Endothelial cell of umbilical vein (primary cell): ENCODE results near the gene HDAC4. TPM values are rescaled to one million over a fixed set of nuclear protein-coding genes. Genes with fewer than 3 reads are reported as not detected.

Source experiments
- BruUV-seq: library from RNA; stranded (reverse); fragments of 400-500 nt; replicated peaks from 2 replicates; lab custom pipeline; 2021; lab: Mats Ljungman, UMichigan
- CTCF ChIA-PET: fragments of 300-600, 350-600 bp; sonication (Branson Sonifier 250); formaldehyde crosslinking; loops from one replicate; lab custom pipeline; 2021; ENCODE audit warnings: antibody characterized with exemption, inconsistent platforms; lab: Charles Lee
- POLR2A ChIA-PET: fragments of 300-600, 350-600 bp; sonication (Branson Sonifier 250); formaldehyde crosslinking; loops from one replicate; lab custom pipeline; 2021; ENCODE audit warnings: antibody characterized with exemption, inconsistent platforms; lab: Charles Lee
- DNase-seq: peaks from one replicate; pipeline ENCODE4 v3.0.0-alpha.2; 2011; ENCODE audit warnings: low read depth, low spot score
- FAIRE-seq: peaks from 2 replicates; lab custom pipeline; 2011; peaks lifted over from hg19 to GRCh38; lab: Jason Lieb, UNC
- H2AFZ ChIP-seq: 2 replicates; pipeline ENCODE4 v1.6.0; 2012; ENCODE audit warnings: low read depth, low read length, control low read depth, inconsistent platforms
- H3K27ac ChIP-seq: 2 replicates; pipeline ENCODE4 v1.5.1; 2011; ENCODE audit warnings: low read depth, mild to moderate bottlenecking, control low read depth, low read length, moderate library complexity; ENCODE audit not compliant: insufficient read depth
- H3K27me3 ChIP-seq, 2 experiments: 2 replicates each; pipeline versions ENCODE4 v1.6.0 to v1.6.1; 2011; ENCODE audit warnings: low read length in 2 of 2, mixed read lengths in 1 of 2; ENCODE audit not compliant: control insufficient read depth in 2 of 2, insufficient read depth in 2 of 2
- H3K36me3 ChIP-seq, 2 experiments: 2 replicates in 1 of 2; 3 replicates in 1 of 2; pipeline ENCODE4 v1.5.1; 2011; ENCODE audit warnings: low read length in 2 of 2, mild to moderate bottlenecking in 1 of 2, moderate library complexity in 1 of 2; ENCODE audit not compliant: control insufficient read depth in 2 of 2, insufficient read depth in 2 of 2; ENCODE audit errors: extremely low read depth in 1 of 2
- H3K4me1 ChIP-seq: 3 replicates; pipeline ENCODE4 v1.5.1; 2011; ENCODE audit warnings: mild to moderate bottlenecking, low read length; ENCODE audit not compliant: control insufficient read depth, insufficient read depth; ENCODE audit errors: extremely low read depth
- H3K4me2 ChIP-seq: 2 replicates; pipeline ENCODE4 v1.6.1; 2011; ENCODE audit warnings: low read length, control low read depth, mixed read lengths; ENCODE audit not compliant: insufficient read depth
- H3K4me3 ChIP-seq, 3 experiments: fragments of 200-600 bp in 1 of 3; sonication (generic), shearing (Covaris generic) in 1 of 3; replicated peaks in 1 of 3; 2 replicates each; pipeline ENCODE4 v1.5.1; 2011 to 2016; ENCODE audit warnings: control low read depth in 3 of 3, low read length in 3 of 3, mild to moderate bottlenecking in 2 of 3, inconsistent platforms in 1 of 3, low read depth in 1 of 3, moderate library complexity in 1 of 3; ENCODE audit not compliant: insufficient read depth in 1 of 3
- H3K79me2 ChIP-seq: 2 replicates; pipeline ENCODE4 v1.6.0; 2012; ENCODE audit warnings: low read length, inconsistent platforms; ENCODE audit not compliant: control insufficient read depth, insufficient read depth
- H3K9ac ChIP-seq: replicated peaks from 2 replicates; pipeline ENCODE3; 2011; ENCODE audit warnings: low read length, control low read depth; ENCODE audit not compliant: insufficient read depth; ENCODE audit errors: extremely low read depth
- H3K9me1 ChIP-seq: replicated peaks from 3 replicates; pipeline ENCODE4 v1.6.0; 2011; ENCODE audit warnings: mild to moderate bottlenecking, low read length; ENCODE audit not compliant: control insufficient read depth, insufficient read depth; ENCODE audit errors: extremely low read depth
- H3K9me3 ChIP-seq: replicated peaks from 2 replicates; pipeline ENCODE4 v1.5.1; 2012; ENCODE audit warnings: low read length, inconsistent platforms; ENCODE audit not compliant: control insufficient read depth, insufficient read depth
- H4K20me1 ChIP-seq: replicated peaks from 2 replicates; pipeline ENCODE3; 2011; ENCODE audit warnings: mild to moderate bottlenecking, low read length; ENCODE audit not compliant: control insufficient read depth, insufficient read depth; ENCODE audit errors: extremely low read depth
- FOS ChIP-seq: IDR thresholded peaks from 2 replicates; pipeline ENCODE4 v1.6.1; 2011; ENCODE audit warnings: mild to moderate bottlenecking, low read length, moderate library complexity, borderline replicate concordance; ENCODE audit not compliant: insufficient read depth
- JUN ChIP-seq: IDR thresholded peaks from 2 replicates; pipeline ENCODE4 v1.6.1; 2011; ENCODE audit warnings: borderline replicate concordance, low read depth; ENCODE audit not compliant: insufficient read length, insufficient read depth
- POLR2A ChIP-seq: IDR thresholded peaks from 2 replicates; pipeline ENCODE4 v1.6.1; 2012; ENCODE audit warnings: low read depth, mild to moderate bottlenecking, control low read depth, low read length
- dilution Hi-C: fragments of 300-500 bp; cut with MboI; formaldehyde crosslinking; loops from one replicate; pipeline ENCODE4 v1.15.0; 2019; ENCODE audit warnings: low sequenced_read_pairs; ENCODE audit not compliant: extremely low pct_ligation_motif_present
- intact Hi-C: fragments of 100-400 bp; cut with micrococcal nuclease; formaldehyde crosslinking; loops from one replicate; pipeline ENCODE4 v1.10.0; 2022
- polyA plus RNA-seq, 4 experiments: library from polyadenylated mRNA; depleted of rRNA in 3 of 4; stranded (reverse) in 3 of 4; unstranded in 1 of 4; fragments of >200 nt; gene quantifications; 2 replicates each; pipeline versions ENCODE4 v1.2.1 to v1.2.3, GENCODE V29; 2011 to 2012; ENCODE audit warnings: missing spikeins in 1 of 4
- total RNA-seq: library from RNA; stranded (reverse); gene quantifications from 2 replicates; pipeline ENCODE4 v1.2.3, GENCODE V29; 2021
- TF ChIP-seq, protein P1 (sequence below): IDR thresholded peaks from 2 replicates; pipeline ENCODE4 v1.6.1; 2011; ENCODE audit not compliant: insufficient read depth, insufficient read length
- TF ChIP-seq, protein P2 (sequence below), 2 donors: IDR thresholded peaks; 1 replicate in 1 of 2; 2 replicates in 1 of 2; pipeline ENCODE4 v1.5.1; 2011; ENCODE audit warnings: low read length in 2 of 2, mild to moderate bottlenecking in 2 of 2, moderate library complexity in 2 of 2, control low read depth in 1 of 2, inconsistent platforms in 1 of 2, low read depth in 1 of 2; ENCODE audit not compliant: insufficient read depth in 1 of 2; ENCODE audit errors: extremely low read depth in 1 of 2

Gene HDAC4
- total and polyA plus RNA-seq, 2 donors (not counting 3 experiments of a cell fraction or from before 2014, with no cell fraction given), result 13.4 to 33.0 TPM

DNA sequence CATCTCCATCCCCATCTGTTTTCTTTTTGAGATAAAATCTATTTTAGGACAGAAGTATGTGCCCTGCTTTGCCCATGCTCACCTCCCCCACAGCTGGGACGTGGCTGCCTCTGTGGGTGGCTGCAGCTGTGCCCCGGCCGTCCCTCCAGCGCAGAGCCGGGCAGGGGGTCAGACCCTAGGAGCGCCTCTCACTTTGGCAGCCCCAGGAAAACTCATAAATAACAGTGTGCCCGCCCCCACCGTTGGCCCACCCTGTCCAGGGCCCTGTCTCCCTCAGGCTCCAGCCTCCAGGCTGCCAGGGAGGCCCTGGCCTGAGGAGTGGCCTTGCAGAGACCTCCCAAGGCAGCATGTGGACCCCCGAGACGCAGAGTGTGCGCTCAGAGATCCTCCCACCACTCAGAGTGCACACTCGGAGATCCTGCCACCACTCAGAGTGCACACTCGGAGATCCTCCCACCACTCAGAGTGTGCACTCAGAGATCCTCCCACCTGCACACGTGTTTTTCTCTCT is 374.8 kb downstream of the HDAC4 start:
- FAIRE-seq (no peak), DNase-seq (no peak)
- TF ChIP-seq POLR2A (no peak), FOS (no peak), JUN (no peak)
- TF ChIP-seq, protein P1, sequence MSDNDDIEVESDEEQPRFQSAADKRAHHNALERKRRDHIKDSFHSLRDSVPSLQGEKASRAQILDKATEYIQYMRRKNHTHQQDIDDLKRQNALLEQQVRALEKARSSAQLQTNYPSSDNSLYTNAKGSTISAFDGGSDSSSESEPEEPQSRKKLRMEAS, result no peak
- TF ChIP-seq, protein P2, sequence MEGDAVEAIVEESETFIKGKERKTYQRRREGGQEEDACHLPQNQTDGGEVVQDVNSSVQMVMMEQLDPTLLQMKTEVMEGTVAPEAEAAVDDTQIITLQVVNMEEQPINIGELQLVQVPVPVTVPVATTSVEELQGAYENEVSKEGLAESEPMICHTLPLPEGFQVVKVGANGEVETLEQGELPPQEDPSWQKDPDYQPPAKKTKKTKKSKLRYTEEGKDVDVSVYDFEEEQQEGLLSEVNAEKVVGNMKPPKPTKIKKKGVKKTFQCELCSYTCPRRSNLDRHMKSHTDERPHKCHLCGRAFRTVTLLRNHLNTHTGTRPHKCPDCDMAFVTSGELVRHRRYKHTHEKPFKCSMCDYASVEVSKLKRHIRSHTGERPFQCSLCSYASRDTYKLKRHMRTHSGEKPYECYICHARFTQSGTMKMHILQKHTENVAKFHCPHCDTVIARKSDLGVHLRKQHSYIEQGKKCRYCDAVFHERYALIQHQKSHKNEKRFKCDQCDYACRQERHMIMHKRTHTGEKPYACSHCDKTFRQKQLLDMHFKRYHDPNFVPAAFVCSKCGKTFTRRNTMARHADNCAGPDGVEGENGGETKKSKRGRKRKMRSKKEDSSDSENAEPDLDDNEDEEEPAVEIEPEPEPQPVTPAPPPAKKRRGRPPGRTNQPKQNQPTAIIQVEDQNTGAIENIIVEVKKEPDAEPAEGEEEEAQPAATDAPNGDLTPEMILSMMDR (IDR thresholded peaks at IDR 0.05; ENCODE audit: extremely low read depth in 1 of 2, insufficient read depth in 1 of 2, low read depth in 1 of 2, low read length in 2 of 2), result no peak
- Histone ChIP-seq H2AFZ (no peak overlapping the region), H3K9ac (no peak overlapping the region), H3K9me1 (no peaks in the 10 kb centered on the region), H3K27ac (no peak overlapping the region), H3K9me3 (no peaks in the 10 kb centered on the region), H4K20me1 (no peaks in the 10 kb centered on the region), H3K4me1 (no peaks in the 10 kb centered on the region), H3K36me3 (no peaks in the 10 kb centered on the region), H3K4me2 (no peak overlapping the region), H3K79me2 (no peaks in the 10 kb centered on the region), H3K4me3 (no peak overlapping the region), H3K27me3 (no peaks in the 10 kb centered on the region)
- dilution Hi-C loops, result no loop called here
- BruUV-seq, result no TSS peak
- ChIA-PET CTCF (no interaction called here), POLR2A (no interaction called here)
- intact Hi-C loops, result no loop called here
